IPS-18c (cell line): Measurements from ENCODE around the gene PIGR.

Experiments
- H3K4me3 ChIP-seq: 2 replicates; pipeline ENCODE4 v1.7.0; 2013; ENCODE audit warnings: low read depth, mild to moderate bottlenecking, low read length, moderate library complexity; ENCODE audit not compliant: insufficient read depth
- H3K9me3 ChIP-seq: one replicate; pipeline ENCODE4 v1.6.1; 2013; ENCODE audit warnings: mild to moderate bottlenecking, low read length, moderate library complexity; ENCODE audit not compliant: control insufficient read depth, insufficient read depth

Gene PIGR

DNA sequence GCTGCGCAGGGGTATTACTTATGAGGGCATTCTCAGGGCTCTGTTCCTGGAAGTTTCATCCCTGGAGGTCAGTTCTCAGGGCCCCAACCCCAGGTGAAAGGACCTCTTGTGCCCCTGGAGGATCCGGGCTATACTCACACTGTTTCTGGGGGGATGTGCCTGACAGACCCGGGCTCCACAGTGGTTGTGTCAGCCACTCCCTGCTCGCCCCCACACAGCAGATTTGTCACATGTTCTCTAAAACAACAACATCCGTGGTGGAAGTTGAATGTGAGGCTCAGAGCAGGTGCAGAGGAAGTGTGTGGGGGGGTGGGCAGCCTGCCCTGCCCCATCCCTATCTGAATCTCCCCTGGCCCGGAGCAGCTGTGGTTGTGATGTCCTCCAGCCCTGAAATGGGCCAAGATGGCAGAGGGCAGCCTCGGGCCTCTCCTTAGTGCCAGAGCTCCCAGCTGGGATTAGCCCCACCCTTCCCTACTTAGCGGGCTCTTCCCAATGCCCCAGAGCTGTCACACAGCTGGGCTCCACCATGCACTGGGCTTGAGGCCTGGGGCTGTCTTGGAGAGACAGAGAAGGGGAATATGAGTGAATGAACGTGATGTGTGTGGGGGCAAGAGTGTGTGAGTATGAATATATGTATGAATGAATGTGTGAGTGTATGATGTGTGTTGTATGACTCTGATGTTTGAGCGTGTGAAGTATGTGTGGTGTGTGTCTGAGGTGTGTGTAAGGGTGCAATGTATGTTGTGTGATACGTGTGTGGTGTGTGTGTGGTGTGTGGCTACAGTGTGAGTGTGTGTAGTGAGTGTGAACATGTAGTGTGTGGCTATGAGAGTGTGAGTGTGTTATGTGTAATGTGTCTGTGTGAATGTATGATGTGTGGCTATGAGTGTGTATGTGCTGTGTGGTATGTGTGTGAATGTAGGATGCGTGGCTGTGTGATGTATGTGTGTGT is 23.0 kb downstream of the PIGR start:
- Histone ChIP-seq H3K4me3 (no peak overlapping the region), H3K9me3 (no peaks in the 10 kb centered on the region)

DNA sequence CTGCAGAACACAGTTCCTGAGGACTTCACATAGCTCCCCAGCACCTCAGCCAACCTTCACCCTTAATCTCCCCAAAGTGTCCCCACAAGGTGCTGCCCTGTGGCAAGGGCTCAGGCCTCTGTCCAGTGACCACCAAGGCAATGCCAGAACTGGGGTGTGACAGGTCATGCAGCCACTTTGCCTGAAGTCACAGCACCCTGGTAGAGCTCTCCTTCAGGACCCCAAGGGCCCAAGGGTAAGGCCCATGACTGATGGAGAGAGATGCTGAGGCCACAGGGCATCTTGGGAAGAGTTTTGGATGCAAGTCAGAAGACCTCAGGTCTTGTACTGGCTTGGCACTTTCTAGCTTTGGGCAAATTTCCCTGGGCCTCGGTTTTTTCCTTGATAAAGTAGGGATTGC is 23.7 kb downstream of the PIGR start:
- no peaks in the 10 kb centered on the region for H3K9me3 ChIP-seq
- H3K4me3 ChIP-seq = no peak overlapping the region

DNA sequence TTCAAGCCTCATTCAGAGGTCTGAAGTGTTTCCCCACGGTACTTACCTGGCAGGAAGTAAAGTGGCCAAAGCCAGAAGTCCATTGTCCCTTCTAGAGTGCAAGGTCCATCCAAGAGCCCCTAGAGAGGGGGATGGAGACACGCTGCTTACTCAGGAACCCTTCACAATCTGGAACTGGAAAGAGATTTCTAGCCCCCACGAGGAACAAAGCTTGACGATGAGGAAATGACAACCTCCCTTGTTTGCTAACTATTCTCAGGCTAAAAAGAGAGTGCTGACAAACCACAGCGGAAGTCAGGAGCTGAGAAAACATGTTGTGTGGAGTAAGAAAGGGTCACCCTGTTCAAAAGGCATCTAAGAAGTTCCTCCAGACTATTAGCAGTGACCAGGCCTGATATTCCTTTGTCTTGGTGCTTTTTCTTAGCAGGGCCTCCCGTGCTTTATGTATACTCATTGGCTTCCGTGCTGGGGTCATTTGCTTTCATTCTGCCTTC is 24.4 kb downstream of the PIGR start, which contains the start of gene FCMR:
TSS of gene FCMR (minus strand) at position 170 of the 494 bp plus-strand sequence. CDS start at position 83, 87 bp downstream.
- Histone ChIP-seq H3K9me3 (no peaks in the 10 kb centered on the region), H3K4me3 (no peak within 1 kb of the TSS)

DNA sequence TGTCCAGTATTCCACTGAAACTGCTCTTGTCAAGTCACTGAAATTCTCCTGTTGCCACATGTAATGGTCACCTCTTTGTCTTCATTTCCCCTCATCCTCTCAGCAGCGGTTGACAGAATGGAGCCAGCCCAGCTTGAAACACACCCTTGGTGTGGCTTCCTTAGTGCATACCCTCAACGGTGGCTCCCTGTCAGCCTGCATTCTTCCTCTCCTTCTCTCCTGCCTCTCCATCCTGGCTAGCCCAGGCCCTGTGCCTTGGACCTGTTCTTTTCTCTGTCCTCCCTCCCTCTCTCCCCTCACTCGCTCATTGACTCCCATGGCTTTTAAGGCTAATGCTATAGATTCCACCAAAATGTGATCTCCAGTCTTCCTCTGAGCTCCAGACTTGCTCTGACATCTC is 28.2 kb downstream of the PIGR start:
- no peak overlapping the region for H3K4me3 ChIP-seq
- no peaks in the 10 kb centered on the region for H3K9me3 ChIP-seq

DNA sequence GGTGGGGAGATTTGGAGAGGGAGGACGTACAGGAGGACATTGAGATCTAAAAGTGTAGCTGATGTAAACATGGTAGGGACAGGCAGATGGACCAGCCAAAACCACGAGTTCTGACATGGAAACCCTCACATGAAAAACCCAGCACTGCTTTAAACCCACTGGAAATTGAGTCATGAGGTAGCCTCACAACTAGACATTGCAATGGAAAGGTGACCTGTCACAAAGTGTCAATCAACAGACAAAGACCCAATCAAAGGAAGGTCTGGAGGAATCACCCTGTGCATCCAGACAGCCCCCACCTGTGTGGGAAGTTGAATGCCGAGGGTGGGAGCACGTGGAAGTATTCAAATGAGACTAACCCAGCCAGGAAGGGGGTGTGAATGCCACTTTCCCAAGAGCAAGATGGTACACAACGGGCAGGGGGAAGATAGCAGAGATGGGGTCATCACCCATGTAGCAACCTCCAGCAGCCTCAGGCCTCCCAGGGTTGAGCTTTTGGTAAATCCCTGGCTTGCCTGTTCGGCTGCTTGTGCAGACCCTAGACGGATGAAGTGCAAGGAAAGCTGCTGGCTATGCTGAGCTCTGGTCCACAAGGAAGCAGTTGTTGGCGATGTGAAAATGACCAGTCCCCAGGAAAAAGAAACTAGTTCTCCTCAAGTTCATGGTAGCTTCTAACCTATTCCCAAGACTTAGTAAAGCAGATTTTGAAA is 30.1 kb downstream of the PIGR start:
- no peaks in the 10 kb centered on the region for H3K9me3 ChIP-seq
- no peak overlapping the region for H3K4me3 ChIP-seq

DNA sequence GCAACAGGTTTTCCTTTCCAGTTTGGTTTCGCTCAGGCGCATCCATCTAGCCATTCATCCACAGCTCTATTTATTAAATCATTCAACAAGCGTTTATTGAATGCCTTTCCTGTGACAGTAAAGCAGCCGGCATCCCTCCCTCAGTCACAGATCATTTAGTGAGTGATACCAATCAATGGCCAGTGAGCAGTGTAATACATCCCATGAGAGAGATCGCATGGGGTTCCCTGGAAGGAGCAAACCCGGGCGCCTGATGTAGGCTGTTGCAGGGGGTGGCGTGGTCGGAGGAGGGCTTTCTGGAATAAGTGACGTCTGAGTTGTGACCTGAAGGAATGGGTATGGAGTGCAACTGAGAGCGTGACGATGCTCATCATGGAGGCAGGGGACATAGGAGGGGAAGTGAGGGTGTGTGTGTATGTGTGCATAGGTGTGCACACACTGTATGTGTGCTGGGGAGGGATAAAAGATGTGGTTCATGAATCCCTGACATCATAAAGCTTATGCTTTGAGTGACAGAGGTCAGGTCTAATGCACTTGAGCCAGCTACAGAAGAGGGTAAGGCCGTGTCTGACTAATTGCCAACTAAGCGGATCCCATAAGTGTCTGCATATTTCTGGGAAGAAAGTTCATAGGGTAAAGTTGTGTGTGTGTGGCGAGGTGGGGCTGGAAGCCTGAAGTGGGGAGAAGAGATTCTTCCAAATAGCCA is 31.1 kb downstream of the PIGR start:
- H3K9me3 ChIP-seq = no peaks in the 10 kb centered on the region
- no peak overlapping the region for H3K4me3 ChIP-seq

DNA sequence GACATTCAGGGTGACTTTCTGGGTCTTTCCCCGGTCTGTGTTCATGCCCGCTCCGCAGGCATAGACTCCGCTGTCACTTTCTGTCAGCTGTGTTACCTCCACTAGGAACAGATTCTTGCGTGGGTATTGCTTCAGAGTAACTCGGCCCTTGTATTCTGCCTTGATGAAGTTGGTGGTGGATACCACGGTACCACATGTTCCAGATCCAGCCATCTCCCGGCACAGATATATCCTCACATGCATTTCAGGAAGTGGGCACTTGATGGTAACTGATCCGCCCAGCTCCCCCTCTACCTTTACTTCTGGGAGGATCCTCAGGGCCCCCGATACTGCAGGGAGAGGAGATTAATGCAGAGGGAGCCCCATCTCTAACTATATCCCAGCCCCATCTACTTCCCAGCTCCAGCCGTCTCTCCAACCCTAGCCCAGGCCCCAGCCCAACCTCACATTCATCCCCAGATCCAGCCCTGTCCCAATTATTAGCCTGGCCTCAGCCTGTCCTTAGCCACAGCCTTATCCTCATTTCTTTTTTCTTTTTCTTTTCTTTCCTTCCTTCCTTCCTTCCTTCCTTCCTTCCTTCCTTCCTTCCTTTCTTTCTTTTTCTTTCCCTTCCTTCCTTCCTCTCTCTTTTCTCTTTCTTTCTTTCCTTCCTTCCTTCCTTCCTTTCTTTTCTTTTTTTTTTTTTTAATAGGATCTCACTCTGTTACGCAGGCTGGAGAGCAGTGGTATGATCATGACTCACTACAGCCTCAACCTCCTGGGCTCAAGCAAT is 32.3 kb downstream of the PIGR start:
- no peak overlapping the region for H3K4me3 ChIP-seq
- H3K9me3 ChIP-seq = peaks cover 2% of the 10 kb centered on the region

DNA sequence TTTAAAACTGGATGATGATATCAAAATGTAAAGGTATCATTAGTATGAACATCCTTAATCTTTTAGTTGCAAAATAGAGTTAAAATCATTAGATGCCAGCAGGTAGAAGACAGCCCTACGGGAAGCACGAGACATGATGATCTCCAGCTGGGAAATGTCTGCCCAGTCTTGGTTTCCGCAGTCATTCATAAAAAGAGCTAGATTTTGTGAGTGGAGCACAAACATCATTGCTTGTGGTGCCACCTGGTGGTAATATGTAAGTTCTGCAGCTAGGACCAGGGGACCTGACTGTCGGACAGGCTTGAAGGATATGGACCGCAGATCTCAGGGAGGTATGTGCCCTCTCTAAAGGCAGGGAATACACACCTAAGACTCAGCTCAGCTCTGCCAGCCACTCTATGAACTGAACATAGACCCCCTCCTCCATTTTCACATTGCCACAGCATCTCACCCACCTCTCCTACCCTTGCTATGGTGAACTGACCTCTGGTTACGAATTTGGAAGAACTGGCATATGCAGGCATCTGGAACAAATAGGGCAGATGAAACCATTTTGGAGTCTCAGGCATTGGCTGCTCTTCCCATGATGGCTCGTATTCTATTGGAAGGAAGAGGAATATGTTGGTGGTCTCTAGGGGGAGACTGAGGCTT is 33.7 kb downstream of the PIGR start:
- Histone ChIP-seq H3K4me3 (no peak overlapping the region), H3K9me3 (peaks cover 2% of the 10 kb centered on the region)

DNA sequence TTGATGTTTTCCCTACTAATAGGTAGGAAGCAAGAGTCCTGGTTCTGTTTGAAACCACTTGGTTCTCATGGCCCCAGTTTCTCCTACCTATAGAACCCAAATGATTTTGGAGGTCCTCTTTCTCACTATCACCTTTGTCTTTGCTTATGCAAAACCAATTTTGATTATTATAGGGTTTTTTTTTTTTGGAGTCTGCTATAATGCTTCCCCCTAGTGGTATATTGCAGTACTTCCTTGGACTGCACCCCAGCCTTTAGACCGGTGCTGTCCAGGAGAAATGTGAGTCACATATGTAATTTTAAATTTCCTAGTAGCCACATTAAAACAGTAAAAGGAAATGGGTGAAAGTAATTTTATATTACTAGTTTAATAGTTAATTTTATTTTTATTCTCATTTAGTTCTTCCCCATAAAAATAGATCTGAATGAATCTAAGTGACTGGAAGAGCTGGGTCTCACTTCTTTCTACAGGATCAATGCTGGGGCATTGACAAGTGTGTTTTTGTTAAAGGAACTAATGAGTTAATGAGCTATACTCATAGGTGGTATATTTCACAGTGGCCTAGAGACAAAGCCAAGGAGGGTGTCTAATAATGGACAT is 35.1 kb downstream of the PIGR start:
- H3K9me3 ChIP-seq = peaks cover 2% of the 10 kb centered on the region
- no peak overlapping the region for H3K4me3 ChIP-seq

DNA sequence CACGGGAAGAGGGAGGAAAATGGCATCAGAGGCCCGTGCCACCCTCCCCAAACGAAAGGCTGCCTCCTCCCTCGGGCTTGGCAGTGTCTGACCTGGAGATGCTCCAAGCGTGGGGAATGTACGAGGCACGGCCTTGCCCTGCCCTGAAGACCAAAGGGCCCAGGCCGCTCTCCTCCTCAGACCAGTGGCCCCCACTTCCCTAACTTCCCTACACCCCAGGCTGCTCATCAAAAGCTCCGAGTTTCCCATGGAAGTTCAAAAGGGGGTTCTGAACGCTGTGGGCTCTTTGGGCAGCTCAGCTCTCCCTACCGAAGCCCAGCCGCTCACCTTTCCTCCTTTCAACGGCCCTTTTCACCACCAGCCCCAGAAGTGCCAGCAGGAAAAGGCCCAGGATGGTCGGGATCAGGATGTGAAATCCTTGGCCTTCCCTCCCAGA is 36.4 kb downstream of the PIGR start:
- Histone ChIP-seq H3K4me3 (peak overlapping the region; percentile 62), H3K9me3 (peaks cover 2% of the 10 kb centered on the region)

DNA sequence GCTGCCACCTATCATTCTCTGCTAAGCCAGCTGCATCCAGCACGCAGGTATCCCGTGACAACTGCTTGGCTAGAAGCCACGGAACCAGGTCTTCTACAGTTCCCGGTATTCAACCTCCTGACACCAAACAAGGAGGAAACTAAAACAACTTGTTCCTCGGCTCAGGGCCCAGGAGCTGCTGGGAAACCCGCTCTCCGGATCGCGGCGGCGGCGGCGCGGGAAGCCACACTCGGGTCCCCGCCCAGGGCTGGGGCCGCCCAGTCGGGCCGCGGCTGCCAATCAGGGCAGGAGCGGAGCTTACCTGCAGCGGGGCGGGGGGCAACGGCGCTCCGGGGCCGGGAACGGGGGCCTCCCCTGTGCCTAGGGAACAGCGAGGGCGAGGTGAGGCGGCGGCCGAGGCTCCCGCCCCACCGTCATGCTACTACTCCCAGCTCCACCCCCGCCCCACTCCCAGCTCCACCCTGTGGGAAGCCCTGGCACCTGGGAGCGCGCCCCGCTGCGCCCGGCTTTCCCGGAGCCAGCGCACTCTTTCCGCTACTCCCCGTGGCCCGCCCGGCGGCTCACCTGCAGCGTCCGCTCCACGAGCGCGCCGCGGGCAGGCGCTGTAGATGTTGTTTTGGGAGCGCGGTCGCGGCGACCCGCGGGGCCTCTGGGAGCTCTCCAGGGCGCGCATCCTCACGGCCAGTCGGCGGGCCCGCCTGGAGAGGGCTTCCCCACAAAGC is 36.9 kb downstream of the PIGR start:
- H3K9me3 ChIP-seq = peaks cover 2% of the 10 kb centered on the region
- H3K4me3 ChIP-seq = peak overlapping the region; percentile 62

DNA sequence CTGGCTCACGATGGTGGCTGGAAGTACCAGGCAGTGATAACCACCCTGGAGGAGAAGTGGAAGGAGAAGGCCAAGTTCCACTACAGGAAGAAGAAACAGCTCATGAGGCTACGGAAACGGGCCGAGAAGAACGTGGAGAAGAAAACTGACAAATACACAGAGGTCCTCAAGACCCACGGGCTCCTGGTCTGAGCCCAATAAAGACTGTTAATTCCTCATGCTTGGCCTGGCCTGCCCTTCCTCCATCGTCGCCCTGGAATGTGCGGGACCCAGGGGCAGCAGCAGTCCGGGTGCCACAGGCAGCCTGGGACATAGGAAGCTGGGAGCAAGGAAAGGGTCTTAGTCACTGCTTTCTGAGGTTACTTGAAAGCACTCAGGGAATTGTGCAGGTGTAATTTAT is 38.2 kb downstream of the PIGR start:
- H3K4me3 ChIP-seq = no peak overlapping the region
- peaks cover 2% of the 10 kb centered on the region for H3K9me3 ChIP-seq

DNA sequence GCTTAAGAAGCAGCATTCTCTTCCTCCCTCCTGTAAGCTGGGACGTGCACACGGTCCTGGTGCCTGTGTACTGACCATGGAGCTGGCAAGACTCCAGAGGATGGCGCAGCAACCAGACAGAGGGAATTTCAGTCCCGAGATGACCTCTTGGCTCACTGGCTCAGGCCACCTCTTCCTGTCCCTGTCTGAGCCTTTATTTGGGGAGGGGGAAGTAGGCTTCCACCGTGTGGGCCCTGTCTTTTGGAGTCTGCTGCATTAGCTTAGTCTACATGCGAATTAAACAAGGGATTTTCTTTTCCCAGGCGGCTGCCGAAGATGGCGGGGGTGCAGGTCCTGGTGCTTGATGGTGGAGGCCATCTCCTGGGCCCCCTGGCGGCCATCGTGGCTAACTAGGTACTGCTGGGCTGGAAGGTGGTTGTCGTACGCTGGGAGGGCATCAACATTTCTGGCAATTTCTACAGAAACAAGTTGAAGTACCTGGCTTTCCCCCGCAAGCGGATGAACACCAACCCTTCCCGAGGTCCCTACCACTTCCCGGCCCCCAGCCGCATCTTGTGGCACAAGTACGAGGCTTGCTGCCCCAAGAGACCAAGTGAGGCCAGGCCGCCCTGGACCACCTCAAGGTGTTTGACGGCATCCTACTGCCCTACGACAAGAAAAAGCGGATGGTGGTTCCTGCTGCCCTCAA is 38.8 kb downstream of the PIGR start:
- Histone ChIP-seq H3K4me3 (no peak overlapping the region), H3K9me3 (peaks cover 2% of the 10 kb centered on the region)

DNA sequence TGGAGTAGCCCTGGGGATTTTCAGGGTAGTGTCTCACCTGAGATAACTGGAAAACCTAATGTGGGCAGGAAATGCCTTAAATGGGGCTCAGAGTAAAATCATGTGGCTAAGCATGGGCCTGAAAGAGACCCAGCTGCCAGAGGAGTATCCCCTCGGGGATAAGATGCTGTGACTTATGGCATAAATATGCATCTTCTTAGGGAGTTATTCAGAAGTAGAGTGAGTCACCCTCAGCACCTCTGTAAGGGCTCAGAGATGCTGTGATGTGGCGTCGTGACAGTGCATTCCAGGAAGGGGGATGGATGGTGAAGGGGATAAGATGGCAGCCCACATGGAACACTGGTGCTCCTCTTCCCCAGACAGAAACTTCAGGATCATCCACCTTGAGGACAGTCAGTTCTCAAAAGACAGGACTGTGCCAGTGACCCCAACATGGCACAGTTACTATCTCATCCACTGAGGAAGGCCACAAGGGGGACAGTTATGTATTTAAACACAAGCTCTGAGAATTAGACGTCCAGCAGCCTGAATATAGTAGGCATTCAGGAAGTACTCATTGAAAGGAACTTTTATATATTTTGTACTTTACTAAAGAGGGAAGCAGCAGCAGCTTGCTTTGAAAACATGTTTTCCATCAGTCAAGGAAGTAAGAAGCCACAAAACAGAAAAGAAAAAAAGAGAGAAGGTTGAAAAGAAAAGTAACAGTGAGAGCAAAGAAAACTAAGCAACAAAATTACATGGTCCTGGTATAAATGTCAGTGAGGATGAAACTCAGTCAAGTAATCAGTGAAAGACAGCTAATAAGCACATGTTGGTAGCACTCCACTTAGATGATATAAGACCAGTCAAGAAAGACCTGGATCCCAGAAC is 40.7 kb downstream of the PIGR start:
- no peak overlapping the region for H3K4me3 ChIP-seq
- peaks cover 4% of the 10 kb centered on the region for H3K9me3 ChIP-seq
